IgD-negative memory B cell (primary cell): ENCODE data around the gene RFXAP. TPM values are rescaled to one million over a fixed set of nuclear protein-coding genes. Genes with fewer than 3 reads are reported as not detected.
"Not testable (repeated sequence)": the region's sequence is repeated elsewhere in the genome, so short reads cannot be mapped to it uniquely, and the experiment has no call there.

Source experiments
- H3K27ac Mint-ChIP-seq, 3 donors: one replicate each; pipeline ENCODE4 v1.8.0; 2020 to 2022; ENCODE audit warnings: mild to moderate bottlenecking in 3 of 3, mixed read lengths in 3 of 3, moderate library complexity in 1 of 3
- H3K27me3 Mint-ChIP-seq: one replicate; pipeline ENCODE4 v1.8.0; 2021; ENCODE audit warnings: mixed read lengths
- H3K36me3 Mint-ChIP-seq: one replicate; pipeline ENCODE4 v1.8.0; 2020; ENCODE audit warnings: mild to moderate bottlenecking, mixed read lengths
- H3K4me1 Mint-ChIP-seq, 3 donors: one replicate each; pipeline ENCODE4 v1.8.0; 2020 to 2022; ENCODE audit warnings: mixed read lengths in 3 of 3, mild to moderate bottlenecking in 1 of 3
- H3K4me3 Mint-ChIP-seq, 4 donors: one replicate each; pipeline ENCODE4 v1.8.0; 2020 to 2022; ENCODE audit warnings: mild to moderate bottlenecking in 4 of 4, mixed read lengths in 4 of 4, moderate library complexity in 3 of 4
- H3K9me3 Mint-ChIP-seq, 3 donors: one replicate each; pipeline ENCODE4 v1.8.0; 2020 to 2021; ENCODE audit warnings: mixed read lengths in 3 of 3, mild to moderate bottlenecking in 1 of 3
- polyA plus RNA-seq: library from polyadenylated mRNA; unstranded; fragments of 300-500 nt; fragmentation: Illumina TruSeq; gene quantifications from one replicate; pipeline ENCODE4 v1.2.3, GENCODE V29; 2021

The RFXAP gene, protein sequence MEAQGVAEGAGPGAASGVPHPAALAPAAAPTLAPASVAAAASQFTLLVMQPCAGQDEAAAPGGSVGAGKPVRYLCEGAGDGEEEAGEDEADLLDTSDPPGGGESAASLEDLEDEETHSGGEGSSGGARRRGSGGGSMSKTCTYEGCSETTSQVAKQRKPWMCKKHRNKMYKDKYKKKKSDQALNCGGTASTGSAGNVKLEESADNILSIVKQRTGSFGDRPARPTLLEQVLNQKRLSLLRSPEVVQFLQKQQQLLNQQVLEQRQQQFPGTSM
- 5.1 TPM for polyA plus RNA-seq

DNA sequence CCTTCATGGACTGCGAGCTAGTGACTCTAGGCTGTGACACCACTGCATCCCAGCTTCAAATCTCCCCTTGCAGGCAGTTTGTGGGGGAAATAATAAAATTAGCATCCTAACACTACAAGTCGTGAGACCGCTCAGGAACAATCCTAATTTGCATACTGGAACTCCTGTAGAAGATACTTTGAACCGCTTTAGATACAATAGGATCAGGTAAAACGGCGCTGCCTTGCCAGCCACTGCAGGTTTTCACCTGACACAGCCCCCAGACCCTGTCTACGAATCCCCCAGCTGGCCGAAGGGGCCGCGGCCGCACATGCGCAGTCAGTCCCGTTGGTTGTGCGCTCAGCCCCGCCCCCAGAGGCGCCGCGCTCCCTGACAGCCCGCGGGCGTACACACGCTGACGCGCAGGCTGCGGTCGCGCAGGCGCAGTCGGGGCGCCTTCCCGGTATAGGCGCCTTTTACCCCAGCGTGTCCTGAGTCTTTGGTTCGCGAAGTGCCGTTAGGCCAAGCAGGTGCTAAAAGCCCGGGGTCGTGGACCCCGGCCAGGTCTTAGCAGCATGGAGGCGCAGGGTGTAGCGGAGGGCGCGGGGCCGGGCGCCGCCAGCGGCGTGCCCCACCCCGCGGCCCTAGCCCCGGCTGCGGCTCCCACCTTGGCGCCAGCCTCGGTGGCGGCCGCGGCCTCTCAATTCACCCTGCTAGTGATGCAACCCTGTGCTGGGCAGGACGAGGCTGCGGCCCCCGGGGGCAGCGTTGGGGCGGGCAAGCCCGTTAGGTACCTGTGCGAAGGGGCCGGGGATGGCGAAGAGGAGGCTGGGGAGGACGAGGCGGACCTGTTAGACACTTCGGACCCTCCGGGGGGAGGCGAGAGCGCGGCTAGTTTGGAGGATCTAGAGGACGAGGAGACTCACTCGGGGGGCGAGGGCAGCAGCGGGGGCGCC is at the start of gene RFXAP:
TSS of gene RFXAP (plus strand) at position 419 of the 935 bp plus-strand sequence. CDS start at position 555, 136 bp downstream.
- Mint-ChIP-seq H3K27me3 (peaks cover 9% of the 10 kb centered on the region), H3K4me1 (peaks cover 33 to 37% (median 35%) of the 10 kb centered on the region in 3 donors), H3K4me3 (peak within 1 kb of the TSS; percentile 92 to 98 (median 96)), H3K36me3 (no peaks in the 10 kb centered on the region), H3K9me3 (peaks cover 0 to 6% (median 4%) of the 10 kb centered on the region in 3 donors), H3K27ac (peak within 1 kb of the TSS; percentile 73 to 95 (median 88))

DNA sequence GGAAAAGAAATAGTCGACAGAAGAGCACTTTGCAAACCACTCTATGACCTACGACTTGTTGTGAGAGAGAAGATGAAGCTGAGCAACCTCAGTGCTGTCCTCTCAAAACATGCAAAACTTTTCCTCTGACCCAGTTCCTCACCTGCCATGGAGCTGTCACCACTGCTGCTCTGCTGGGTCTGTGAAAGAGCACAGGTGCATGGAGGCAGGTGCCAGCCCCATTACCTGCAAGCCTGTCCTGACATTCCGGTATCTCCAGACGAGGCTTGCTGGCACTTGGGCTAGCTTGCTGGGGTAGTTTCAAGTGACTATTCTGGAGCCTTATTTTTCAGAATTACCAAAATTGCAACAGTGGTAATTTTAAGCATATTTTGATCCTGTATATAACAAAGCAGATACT is 49.5 kb upstream of the RFXAP start:
- H3K4me3 Mint-ChIP-seq, result no peak overlapping the region
- H3K27me3 Mint-ChIP-seq, result peaks cover 16% of the 10 kb centered on the region
- no peaks in the 10 kb centered on the region for H3K36me3 Mint-ChIP-seq
- H3K9me3 Mint-ChIP-seq, result peaks cover 2 to 11% (median 7%) of the 10 kb centered on the region in 3 donors
- H3K27ac Mint-ChIP-seq, result no peak overlapping the region
- no peaks in the 10 kb centered on the region for H3K4me1 Mint-ChIP-seq

DNA sequence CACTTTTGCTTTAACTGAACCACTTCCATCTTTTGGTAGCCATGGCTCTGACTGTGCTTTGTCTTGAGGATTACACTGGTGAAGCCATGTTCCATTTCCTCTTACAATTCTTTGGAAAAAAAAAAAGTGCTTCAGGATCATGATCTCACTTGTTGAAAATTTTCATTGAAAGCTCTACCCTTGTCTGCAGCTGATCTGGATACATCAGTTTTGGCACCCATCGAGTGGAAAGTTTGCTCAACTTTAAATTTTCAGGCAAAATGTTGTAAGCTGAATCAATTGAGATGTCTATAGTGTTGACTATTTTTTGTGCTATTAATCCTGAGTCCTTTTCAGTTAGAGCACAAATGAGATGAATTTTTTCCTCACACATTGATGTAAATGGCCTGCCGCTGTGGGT is 48.3 kb upstream of the RFXAP start:
- no peak overlapping the region for H3K27ac Mint-ChIP-seq
- H3K9me3 Mint-ChIP-seq, result peaks cover 2 to 11% (median 7%) of the 10 kb centered on the region in 3 donors
- H3K4me3 Mint-ChIP-seq, result no peak overlapping the region
- H3K36me3 Mint-ChIP-seq, result no peaks in the 10 kb centered on the region
- H3K4me1 Mint-ChIP-seq, result no peaks in the 10 kb centered on the region
- peaks cover 21% of the 10 kb centered on the region for H3K27me3 Mint-ChIP-seq

DNA sequence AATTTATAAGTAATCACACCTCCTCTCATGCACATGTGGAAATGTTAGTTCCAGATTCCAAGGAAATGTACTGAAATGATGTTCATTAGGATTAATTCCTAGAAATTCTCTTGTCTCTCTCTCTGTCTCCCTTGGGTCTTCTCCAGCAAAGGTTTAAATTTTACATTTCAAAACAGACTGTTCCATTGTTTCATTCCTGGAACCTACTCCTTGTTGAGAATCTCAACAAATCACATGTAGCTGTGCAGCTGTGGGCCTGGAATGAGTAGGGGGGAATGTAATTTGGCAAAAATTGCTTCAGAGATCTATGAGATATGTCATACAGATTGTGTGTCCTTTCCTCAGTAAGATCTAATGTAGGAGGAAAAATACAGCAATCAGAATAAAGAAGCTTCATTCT is 46.2 kb upstream of the RFXAP start:
- Mint-ChIP-seq H3K27me3 (peaks cover 14% of the 10 kb centered on the region), H3K4me3 (no peak overlapping the region), H3K4me1 (no peaks in the 10 kb centered on the region), H3K36me3 (no peaks in the 10 kb centered on the region), H3K27ac (no peak overlapping the region), H3K9me3 (peaks cover 0 to 3% (median 0%) of the 10 kb centered on the region in 3 donors)

DNA sequence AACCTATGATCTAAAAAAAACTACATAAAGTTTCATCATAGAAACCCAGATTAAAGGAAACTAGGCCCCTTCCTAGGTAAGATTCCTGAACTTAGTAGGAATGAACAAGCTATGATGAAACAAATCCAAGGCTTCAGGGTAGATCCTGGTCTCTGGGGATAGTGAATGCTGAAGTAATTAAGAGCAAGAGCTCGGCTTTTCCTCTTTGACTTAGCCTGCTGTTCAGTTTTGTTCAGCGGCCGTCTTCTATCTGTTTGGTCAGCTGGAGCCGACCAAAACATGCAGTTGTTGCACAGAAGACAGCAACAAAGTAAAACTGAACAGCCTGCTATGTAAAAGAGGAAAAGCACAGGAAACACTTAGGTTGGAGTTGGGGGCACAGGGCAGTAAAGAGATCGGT is 44.1 kb upstream of the RFXAP start:
- Mint-ChIP-seq H3K27me3 (peaks cover 14% of the 10 kb centered on the region), H3K4me3 (no peak overlapping the region), H3K27ac (no peak overlapping the region), H3K4me1 (no peaks in the 10 kb centered on the region), H3K9me3 (peaks cover 0 to 3% (median 0%) of the 10 kb centered on the region in 3 donors), H3K36me3 (no peaks in the 10 kb centered on the region)

DNA sequence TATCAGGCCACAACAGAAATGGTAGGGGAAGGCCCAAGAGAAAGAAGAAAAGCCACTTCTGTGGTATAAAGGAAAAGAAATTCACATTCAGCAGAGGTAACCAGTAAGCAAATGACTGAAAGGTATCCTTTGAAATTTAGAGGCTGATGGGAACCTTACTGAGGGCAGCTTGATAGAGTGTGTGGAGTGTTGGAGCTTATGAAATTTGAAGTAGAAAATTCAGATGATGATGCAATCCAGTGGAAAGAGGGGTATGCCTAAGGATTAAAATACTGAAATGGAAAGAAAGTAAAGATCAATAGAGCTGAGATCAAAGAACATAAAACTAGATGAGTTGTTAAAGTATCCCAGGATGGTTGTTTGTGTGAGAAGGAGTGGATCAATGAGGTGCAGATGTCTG is 42.8 kb upstream of the RFXAP start:
- Mint-ChIP-seq H3K27ac (no peak overlapping the region), H3K36me3 (no peaks in the 10 kb centered on the region), H3K4me1 (no peaks in the 10 kb centered on the region), H3K27me3 (peaks cover 14% of the 10 kb centered on the region), H3K9me3 (peaks cover 0 to 2% (median 0%) of the 10 kb centered on the region in 3 donors), H3K4me3 (no peak overlapping the region)

DNA sequence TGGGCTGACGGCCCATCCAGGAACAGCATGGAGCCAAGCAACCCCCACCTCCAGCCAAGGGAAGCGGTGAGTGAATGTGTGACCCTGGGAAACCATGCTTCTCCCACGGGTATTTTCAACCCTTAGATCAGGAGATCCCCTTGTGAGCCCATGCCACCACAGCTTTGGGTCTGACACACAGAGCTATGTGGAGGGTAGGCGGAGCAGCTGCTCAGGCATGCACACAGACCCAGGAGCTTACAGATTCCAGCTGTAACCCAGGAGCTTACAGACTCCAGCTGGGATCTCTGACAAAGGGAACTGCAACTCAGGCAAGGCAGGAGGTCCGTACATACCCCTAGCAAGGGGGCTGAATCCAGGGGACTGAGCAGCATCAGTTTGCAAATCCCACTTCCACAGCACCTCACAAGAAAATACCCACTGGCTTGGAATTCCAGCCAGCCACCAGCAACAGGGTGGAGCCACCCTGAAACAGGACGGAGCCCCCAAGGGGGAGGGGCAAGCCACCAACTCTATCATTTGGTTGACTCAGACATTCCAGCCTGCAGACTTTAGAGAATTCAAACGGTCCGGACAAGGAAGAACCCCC is 40.8 kb upstream of the RFXAP start:
- H3K27ac Mint-ChIP-seq, result no peak overlapping the region
- H3K36me3 Mint-ChIP-seq, result no peaks in the 10 kb centered on the region
- H3K4me3 Mint-ChIP-seq, result no peak overlapping the region
- H3K9me3 Mint-ChIP-seq, result peaks cover 0 to 2% (median 0%) of the 10 kb centered on the region in 3 donors
- no peaks in the 10 kb centered on the region for H3K4me1 Mint-ChIP-seq
- H3K27me3 Mint-ChIP-seq, result peaks cover 5% of the 10 kb centered on the region

DNA sequence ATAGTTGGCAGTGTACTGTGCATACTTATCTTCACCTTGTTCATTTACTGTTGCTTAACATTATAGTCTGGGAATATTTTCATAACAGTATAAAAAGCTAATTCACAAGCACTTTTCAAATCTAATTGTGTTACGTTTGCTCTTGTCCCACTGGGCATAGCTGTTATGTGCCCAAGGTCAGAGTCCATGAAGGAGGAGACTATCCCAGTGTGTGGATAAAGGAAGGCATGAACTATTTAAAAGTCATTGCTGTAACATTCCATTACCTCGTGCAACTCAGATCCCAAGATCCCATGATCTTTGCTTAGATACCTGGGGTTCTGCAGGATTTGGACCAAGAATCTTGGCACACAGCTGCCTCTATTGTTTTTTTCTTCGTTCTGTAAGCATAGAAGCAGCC is 35.1 kb upstream of the RFXAP start:
- Mint-ChIP-seq H3K27me3 (peaks cover 3% of the 10 kb centered on the region), H3K9me3 (no peaks in the 10 kb centered on the region), H3K27ac (no peak overlapping the region), H3K36me3 (peaks cover 5% of the 10 kb centered on the region), H3K4me3 (no peak overlapping the region), H3K4me1 (no peaks in the 10 kb centered on the region)

DNA sequence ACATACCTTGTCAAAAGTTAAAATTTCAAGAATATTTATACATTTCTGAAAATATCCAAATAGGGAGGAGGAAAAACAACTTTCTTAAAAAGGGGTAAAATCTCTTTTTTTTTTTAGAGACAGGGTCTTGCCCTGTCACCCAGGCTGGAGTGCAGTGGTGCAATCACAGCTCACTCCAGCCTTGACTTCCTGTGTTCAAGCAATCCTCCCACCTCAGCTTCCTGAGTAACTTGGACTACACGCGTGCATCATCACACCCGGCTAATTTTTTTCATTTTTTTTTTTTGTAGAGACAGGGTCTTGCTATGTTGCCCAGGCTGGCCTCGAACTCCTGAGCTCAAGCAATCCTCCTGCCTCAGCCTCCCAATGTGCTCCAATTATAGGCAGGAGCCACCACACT is 32.8 kb upstream of the RFXAP start:
- H3K36me3 Mint-ChIP-seq, H3K27me3 Mint-ChIP-seq, H3K4me1 Mint-ChIP-seq, H3K27ac Mint-ChIP-seq, H3K4me3 Mint-ChIP-seq, H3K9me3 Mint-ChIP-seq: not testable (repeated sequence)

DNA sequence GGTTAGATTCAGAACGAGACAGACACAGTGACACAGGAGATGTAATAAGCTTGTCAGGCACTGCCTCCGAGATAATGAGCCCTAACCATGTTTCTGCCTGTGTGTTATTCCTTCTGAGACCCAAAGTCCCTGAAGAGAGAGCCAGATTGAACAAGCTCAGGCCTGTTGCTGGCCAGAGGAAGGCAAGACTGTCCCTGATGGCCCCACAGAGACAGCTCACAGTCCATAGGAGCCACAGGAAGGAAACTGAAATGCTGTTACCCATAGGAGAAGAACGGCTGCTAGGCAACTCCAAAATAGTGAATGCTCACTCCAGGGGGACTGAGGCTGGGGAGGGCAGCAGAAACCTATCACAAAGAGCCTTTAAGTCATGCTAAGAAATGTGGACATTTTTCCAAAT is 31.8 kb upstream of the RFXAP start:
- Mint-ChIP-seq H3K9me3 (no peaks in the 10 kb centered on the region), H3K27ac (no peak overlapping the region), H3K36me3 (peaks cover 5% of the 10 kb centered on the region), H3K4me1 (no peaks in the 10 kb centered on the region), H3K27me3 (peaks cover 4% of the 10 kb centered on the region), H3K4me3 (no peak overlapping the region)

DNA sequence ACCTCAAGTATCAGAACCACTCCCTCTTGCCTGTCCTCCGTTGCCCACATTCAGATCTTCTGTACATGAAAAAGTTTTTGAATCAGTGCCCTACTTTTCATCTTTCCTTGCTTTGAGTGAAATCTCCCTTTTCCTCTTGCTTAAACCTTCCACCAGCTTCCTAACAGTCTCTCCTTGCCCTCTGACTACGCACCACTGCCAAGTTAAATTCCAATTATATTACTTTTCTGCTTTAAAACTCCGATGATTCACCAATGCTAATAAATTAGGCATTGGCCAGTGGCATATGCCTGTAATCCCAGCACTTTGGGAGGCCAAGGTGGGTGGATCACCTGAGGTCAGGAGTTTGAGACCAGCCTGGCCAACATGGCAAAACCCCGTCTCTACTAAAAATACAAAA is 30.7 kb upstream of the RFXAP start:
- peaks cover 4% of the 10 kb centered on the region for H3K27me3 Mint-ChIP-seq

DNA sequence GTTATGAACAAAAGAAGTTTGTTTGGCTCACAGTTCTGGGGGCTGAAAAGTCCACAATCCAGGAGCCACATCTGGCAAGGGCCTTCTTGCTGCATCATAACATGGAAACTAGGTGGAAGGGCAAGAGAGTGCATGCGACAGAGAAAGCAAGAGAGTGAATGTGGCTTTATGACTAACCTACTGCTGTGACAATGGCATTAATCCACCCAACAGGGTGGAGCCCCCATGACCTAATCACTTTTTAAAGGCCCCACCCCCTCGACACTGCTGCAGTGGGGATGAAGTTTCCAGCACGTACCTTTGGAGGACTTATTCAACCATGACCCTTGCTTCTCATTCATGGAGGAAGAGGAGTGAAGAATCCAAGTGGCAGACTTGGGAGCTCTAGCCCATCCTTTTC is 30.0 kb upstream of the RFXAP start:
- H3K27me3 Mint-ChIP-seq, result peaks cover 4% of the 10 kb centered on the region
- H3K36me3 Mint-ChIP-seq, result peaks cover 5% of the 10 kb centered on the region
- no peak overlapping the region for H3K27ac Mint-ChIP-seq
- no peaks in the 10 kb centered on the region for H3K4me1 Mint-ChIP-seq
- no peaks in the 10 kb centered on the region for H3K9me3 Mint-ChIP-seq
- no peak overlapping the region for H3K4me3 Mint-ChIP-seq

More for the DNA sequence above, 30.7 kb upstream of the RFXAP start:
- Mint-ChIP-seq H3K36me3 (peaks cover 5% of the 10 kb centered on the region), H3K27ac (no peak overlapping the region), H3K4me1 (no peaks in the 10 kb centered on the region), H3K9me3 (no peaks in the 10 kb centered on the region), H3K4me3 (no peak overlapping the region)

DNA sequence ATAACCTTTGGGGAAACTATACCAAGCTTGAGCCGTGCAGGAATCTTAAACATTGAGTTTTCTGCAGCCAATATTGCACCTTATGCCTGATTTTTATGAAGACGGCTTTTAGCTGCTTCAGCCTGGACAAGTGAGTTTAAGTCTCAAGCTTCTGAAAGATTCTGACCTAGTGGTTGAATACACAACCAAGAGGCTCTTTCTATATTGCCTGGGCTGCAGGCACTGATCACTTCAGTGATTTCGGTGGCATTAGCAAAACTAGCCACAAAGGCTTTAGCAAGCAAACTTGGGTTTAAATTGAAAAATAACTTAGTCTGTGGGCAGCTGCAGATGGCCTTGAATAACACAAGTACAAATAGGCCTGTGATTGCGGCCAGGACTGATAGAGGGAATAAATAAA is 29.3 kb upstream of the RFXAP start:
- H3K4me1 Mint-ChIP-seq, result no peaks in the 10 kb centered on the region
- peaks cover 4% of the 10 kb centered on the region for H3K27me3 Mint-ChIP-seq
- H3K36me3 Mint-ChIP-seq, result peaks cover 5% of the 10 kb centered on the region
- H3K9me3 Mint-ChIP-seq, result no peaks in the 10 kb centered on the region
- no peak overlapping the region for H3K27ac Mint-ChIP-seq
- no peak overlapping the region for H3K4me3 Mint-ChIP-seq

DNA sequence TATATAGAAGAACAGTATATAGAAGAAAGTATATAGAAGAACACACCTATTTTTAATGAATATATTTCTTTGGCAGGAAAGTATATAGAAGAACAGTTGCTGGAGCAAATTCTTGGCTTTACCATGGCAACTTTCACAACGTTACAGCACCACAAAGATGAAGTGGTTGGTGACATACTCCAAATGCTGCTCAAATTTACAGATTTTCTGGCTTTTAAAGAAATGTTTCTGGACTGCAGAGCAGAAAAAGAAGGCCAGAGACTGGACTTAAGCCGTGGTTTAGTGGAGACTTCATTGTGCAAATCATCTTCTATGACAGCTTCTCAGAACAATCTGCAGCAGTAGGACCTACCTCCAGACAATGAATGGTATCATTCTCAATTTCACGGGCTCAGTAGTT is 24.3 kb upstream of the RFXAP start:
- H3K4me3 Mint-ChIP-seq, result no peak overlapping the region
- H3K4me1 Mint-ChIP-seq, result no peaks in the 10 kb centered on the region
- H3K27ac Mint-ChIP-seq, result no peak overlapping the region
- no peaks in the 10 kb centered on the region for H3K9me3 Mint-ChIP-seq
- H3K36me3 Mint-ChIP-seq, result no peaks in the 10 kb centered on the region
- peaks cover 5% of the 10 kb centered on the region for H3K27me3 Mint-ChIP-seq

DNA sequence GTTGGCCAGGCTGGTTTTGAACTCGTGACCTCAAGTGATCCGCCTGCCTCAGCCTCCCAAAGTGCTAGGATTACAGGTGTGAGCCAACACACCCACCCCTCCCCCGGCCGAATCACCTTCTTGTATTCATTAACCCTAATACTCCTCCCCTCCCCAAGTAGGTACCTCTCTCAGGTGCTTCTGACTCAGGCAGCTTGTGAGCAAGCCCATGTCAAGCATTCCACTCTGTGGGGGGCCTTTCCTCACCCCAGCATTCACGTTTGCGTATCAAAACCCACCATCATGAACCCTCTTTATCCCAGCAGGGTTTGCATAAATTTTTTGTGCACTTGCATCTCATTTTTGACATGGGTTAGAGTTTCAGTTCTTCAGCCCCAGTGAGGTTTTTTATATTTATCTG is 23.6 kb upstream of the RFXAP start:
- Mint-ChIP-seq H3K4me3 (no peak overlapping the region), H3K9me3 (no peaks in the 10 kb centered on the region), H3K27me3 (peaks cover 6% of the 10 kb centered on the region), H3K36me3 (peaks cover 2% of the 10 kb centered on the region), H3K27ac (peak overlapping the region in 1 of 3 donors; percentile 65), H3K4me1 (no peaks in the 10 kb centered on the region)
